Astrocyte (in vitro differentiated cells and primary cell): ENCODE results near the gene CWC22. TPM values are rescaled to one million over a fixed set of nuclear protein-coding genes. Genes with fewer than 3 reads are reported as not detected.

Experiments used
- DNase-seq: peaks from one replicate; pipeline ENCODE4 v3.0.0-alpha.2; 2010; ENCODE audit warnings: low read depth
- FAIRE-seq: peaks from 2 replicates; lab custom pipeline; 2011; peaks lifted over from hg19 to GRCh38; lab: Jason Lieb, UNC
- H2AFZ ChIP-seq: 2 replicates; pipeline ENCODE4 v1.6.0; 2012; ENCODE audit warnings: low read depth, low read length, inconsistent platforms
- H3K27ac ChIP-seq: 2 replicates; pipeline ENCODE4 v1.5.1; 2011; ENCODE audit warnings: low read depth, low read length, inconsistent platforms
- H3K27me3 ChIP-seq: 2 replicates; pipeline ENCODE4 v1.6.0; 2011; ENCODE audit warnings: low read length, inconsistent platforms; ENCODE audit not compliant: insufficient read depth
- H3K36me3 ChIP-seq: 2 replicates; pipeline ENCODE4 v1.5.1; 2011; ENCODE audit warnings: low read length, inconsistent platforms; ENCODE audit not compliant: insufficient read depth
- H3K4me1 ChIP-seq: 2 replicates; pipeline ENCODE4 v1.5.1; 2011; ENCODE audit warnings: low read length, inconsistent platforms; ENCODE audit not compliant: insufficient read depth
- H3K4me2 ChIP-seq: 2 replicates; pipeline ENCODE4 v1.6.0; 2012; ENCODE audit warnings: low read length, inconsistent platforms
- H3K4me3 ChIP-seq: 2 replicates; pipeline ENCODE4 v1.5.1; 2011; ENCODE audit warnings: low read depth, mild to moderate bottlenecking, low read length, inconsistent platforms; ENCODE audit not compliant: insufficient read depth
- H3K79me2 ChIP-seq: 2 replicates; pipeline ENCODE4 v1.6.0; 2012; ENCODE audit warnings: mild to moderate bottlenecking, low read length, inconsistent platforms; ENCODE audit not compliant: insufficient read depth
- H3K9ac ChIP-seq: 2 replicates; pipeline ENCODE4 v1.6.0; 2012; ENCODE audit warnings: mild to moderate bottlenecking, low read length, inconsistent platforms
- H3K9me3 ChIP-seq: 2 replicates; pipeline ENCODE4 v1.5.1; 2012; ENCODE audit warnings: low read depth, mild to moderate bottlenecking, low read length, inconsistent platforms; ENCODE audit not compliant: insufficient read depth
- H4K20me1 ChIP-seq: 2 replicates; pipeline ENCODE4 v1.6.0; 2012; ENCODE audit warnings: low read length, inconsistent platforms; ENCODE audit not compliant: insufficient read depth
- H3K27ac Mint-ChIP-seq: one replicate; pipeline ENCODE4 v1.8.0; 2021; ENCODE audit warnings: mild to moderate bottlenecking, mixed read lengths; ENCODE audit not compliant: unreplicated experiment
- H3K27me3 Mint-ChIP-seq: one replicate; pipeline ENCODE4 v1.8.0; 2021; ENCODE audit warnings: low read depth, mixed read lengths; ENCODE audit not compliant: unreplicated experiment
- H3K36me3 Mint-ChIP-seq: one replicate; pipeline ENCODE4 v1.8.0; 2021; ENCODE audit warnings: low read depth, mixed read lengths; ENCODE audit not compliant: unreplicated experiment
- H3K4me1 Mint-ChIP-seq: one replicate; pipeline ENCODE4 v1.8.0; 2021; ENCODE audit warnings: low read depth, mixed read lengths; ENCODE audit not compliant: unreplicated experiment
- H3K4me3 Mint-ChIP-seq: one replicate; pipeline ENCODE4 v1.8.0; 2021; ENCODE audit warnings: mild to moderate bottlenecking, moderate library complexity, mixed read lengths; ENCODE audit not compliant: unreplicated experiment
- H3K9me3 Mint-ChIP-seq: one replicate; pipeline ENCODE4 v1.8.0; 2021; ENCODE audit warnings: mild to moderate bottlenecking, mixed read lengths; ENCODE audit not compliant: unreplicated experiment
- EZH2 ChIP-seq: IDR thresholded peaks from 2 replicates; pipeline ENCODE4 v1.6.1; 2012; ENCODE audit warnings: mild to moderate bottlenecking, low read length, inconsistent platforms; ENCODE audit not compliant: insufficient read depth
- total RNA-seq: library from RNA; stranded (reverse); gene quantifications from 2 replicates; pipeline ENCODE4 v1.2.1, GENCODE V29; 2021
- TF ChIP-seq, protein P1 (sequence below): IDR thresholded peaks from 2 replicates; pipeline ENCODE4 v1.5.1; 2011; ENCODE audit warnings: low read depth, mild to moderate bottlenecking, inconsistent platforms, low read length, moderate library complexity; ENCODE audit not compliant: insufficient read depth

Gene CWC22
- total RNA-seq, 1 donor from 2014 or later: 13.5 TPM

DNA sequence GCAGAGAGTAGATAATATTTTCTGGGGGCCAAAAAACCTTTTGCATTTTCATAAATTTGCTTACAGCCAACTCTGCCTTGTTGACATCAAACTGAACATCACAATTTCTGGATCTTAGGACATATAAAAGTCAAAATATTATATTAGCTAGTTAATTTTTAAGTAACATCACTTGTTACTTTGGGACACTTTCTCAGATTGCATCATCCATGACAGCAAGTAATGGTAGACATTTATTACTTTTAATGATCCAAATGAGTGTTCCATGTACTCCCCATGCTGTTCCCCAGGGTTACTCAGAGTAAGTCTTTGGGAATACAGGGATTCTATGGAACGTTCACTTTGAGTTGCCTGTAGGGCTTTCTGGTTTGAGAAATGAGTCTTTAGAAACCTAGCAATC is 39.1 kb upstream of the CWC22 start:
- Histone ChIP-seq H3K4me1 (peaks cover 5% of the 10 kb centered on the region), H3K36me3 (no peaks in the 10 kb centered on the region), H3K9ac (no peak overlapping the region), H2AFZ (no peak overlapping the region), H3K79me2 (no peaks in the 10 kb centered on the region), H3K4me2 (no peak overlapping the region), H3K9me3 (no peaks in the 10 kb centered on the region), H3K27ac (no peak overlapping the region), H3K27me3 (peaks cover 14% of the 10 kb centered on the region), H4K20me1 (no peaks in the 10 kb centered on the region), H3K4me3 (no peak overlapping the region)
- no peak overlapping the region for H3K27ac Mint-ChIP-seq
- H3K4me1 Mint-ChIP-seq: no peaks in the 10 kb centered on the region
- FAIRE-seq: no peak
- no peak for DNase-seq
- H3K27me3 Mint-ChIP-seq: no peaks in the 10 kb centered on the region
- no peak overlapping the region for H3K4me3 Mint-ChIP-seq
- no peaks in the 10 kb centered on the region for H3K36me3 Mint-ChIP-seq
- no peaks in the 10 kb centered on the region for H3K9me3 Mint-ChIP-seq
- no peak for TF ChIP-seq EZH2
- TF ChIP-seq, protein P1, sequence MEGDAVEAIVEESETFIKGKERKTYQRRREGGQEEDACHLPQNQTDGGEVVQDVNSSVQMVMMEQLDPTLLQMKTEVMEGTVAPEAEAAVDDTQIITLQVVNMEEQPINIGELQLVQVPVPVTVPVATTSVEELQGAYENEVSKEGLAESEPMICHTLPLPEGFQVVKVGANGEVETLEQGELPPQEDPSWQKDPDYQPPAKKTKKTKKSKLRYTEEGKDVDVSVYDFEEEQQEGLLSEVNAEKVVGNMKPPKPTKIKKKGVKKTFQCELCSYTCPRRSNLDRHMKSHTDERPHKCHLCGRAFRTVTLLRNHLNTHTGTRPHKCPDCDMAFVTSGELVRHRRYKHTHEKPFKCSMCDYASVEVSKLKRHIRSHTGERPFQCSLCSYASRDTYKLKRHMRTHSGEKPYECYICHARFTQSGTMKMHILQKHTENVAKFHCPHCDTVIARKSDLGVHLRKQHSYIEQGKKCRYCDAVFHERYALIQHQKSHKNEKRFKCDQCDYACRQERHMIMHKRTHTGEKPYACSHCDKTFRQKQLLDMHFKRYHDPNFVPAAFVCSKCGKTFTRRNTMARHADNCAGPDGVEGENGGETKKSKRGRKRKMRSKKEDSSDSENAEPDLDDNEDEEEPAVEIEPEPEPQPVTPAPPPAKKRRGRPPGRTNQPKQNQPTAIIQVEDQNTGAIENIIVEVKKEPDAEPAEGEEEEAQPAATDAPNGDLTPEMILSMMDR: no peak

DNA sequence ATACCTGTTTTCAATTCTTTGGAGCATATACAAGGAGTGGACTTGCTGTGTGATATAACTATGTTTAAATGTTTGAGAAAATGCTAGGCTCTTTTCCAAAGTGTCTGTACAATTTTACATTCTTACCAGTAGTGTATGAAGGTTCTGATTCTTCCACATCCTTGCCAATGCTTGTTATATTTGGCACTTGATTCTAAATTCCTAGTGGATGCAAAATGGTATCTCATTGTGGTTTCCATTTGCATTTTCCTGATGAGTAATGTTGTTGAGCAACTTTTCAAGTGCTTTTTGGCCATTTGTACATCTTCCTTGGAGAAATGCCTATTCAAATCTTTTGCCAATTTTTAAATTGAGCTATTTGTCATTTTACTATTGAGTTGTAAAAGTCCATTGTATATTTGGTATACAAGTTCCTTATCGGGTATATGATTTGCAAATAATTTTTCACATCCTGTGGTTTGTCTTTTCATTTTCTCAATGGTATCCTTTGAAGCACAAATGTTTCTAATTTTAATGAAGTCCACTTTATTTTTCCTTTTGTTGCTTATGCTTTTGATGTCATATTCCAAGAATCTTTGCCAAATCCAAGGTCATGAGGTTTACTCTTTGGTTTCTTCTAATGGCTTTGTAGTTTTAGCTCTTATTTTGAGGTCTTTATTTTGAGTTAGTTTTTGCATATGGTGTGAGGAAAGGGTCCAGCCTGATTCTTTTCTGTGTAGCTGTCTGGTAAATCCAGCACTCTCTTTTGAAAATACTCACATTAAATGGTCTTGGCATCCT is 33.2 kb upstream of the CWC22 start:
- H3K27ac ChIP-seq: no peak overlapping the region
- no peaks in the 10 kb centered on the region for H3K9me3 ChIP-seq
- TF ChIP-seq, protein P1: peak; percentile 40
- no peak for TF ChIP-seq EZH2
- Mint-ChIP-seq H3K36me3 (no peaks in the 10 kb centered on the region), H3K4me1 (no peaks in the 10 kb centered on the region), H3K9me3 (no peaks in the 10 kb centered on the region), H3K27me3 (no peaks in the 10 kb centered on the region), H3K27ac (no peak overlapping the region), H3K4me3 (no peak overlapping the region)
- peaks cover 22% of the 10 kb centered on the region for H3K27me3 ChIP-seq
- H3K4me1 ChIP-seq: peaks cover 9% of the 10 kb centered on the region
- DNase-seq: peak; percentile 98
- peak overlapping the region; percentile 17 for H3K4me2 ChIP-seq
- no peaks in the 10 kb centered on the region for H3K79me2 ChIP-seq
- no peaks in the 10 kb centered on the region for H3K36me3 ChIP-seq
- no peak overlapping the region for H3K4me3 ChIP-seq
- peak; percentile 99 for FAIRE-seq
- H4K20me1 ChIP-seq: no peaks in the 10 kb centered on the region
- no peak overlapping the region for H3K9ac ChIP-seq
- H2AFZ ChIP-seq: no peak overlapping the region

- DNase-seq (peak; percentile 41), FAIRE-seq (no peak)
- Histone ChIP-seq H3K4me3 (no peak overlapping the region), H3K27me3 (peaks cover 22% of the 10 kb centered on the region), H3K27ac (no peak overlapping the region), H2AFZ (no peak overlapping the region), H3K4me1 (peaks cover 9% of the 10 kb centered on the region), H3K9ac (no peak overlapping the region), H3K4me2 (no peak overlapping the region), H4K20me1 (no peaks in the 10 kb centered on the region), H3K79me2 (no peaks in the 10 kb centered on the region), H3K36me3 (no peaks in the 10 kb centered on the region), H3K9me3 (no peaks in the 10 kb centered on the region)
- Mint-ChIP-seq H3K4me3 (no peak overlapping the region), H3K9me3 (no peaks in the 10 kb centered on the region), H3K27me3 (no peaks in the 10 kb centered on the region), H3K36me3 (no peaks in the 10 kb centered on the region), H3K4me1 (no peaks in the 10 kb centered on the region), H3K27ac (no peak overlapping the region)
- TF ChIP-seq, protein P1: no peak
- no peak for TF ChIP-seq EZH2
Measured at GRCh38 chr2:180038997-180039396, 31.9 kb upstream of the CWC22 start.
